NCI-H1092 (cell line): Measurements from ENCODE around the gene SMS.
"Not testable (repeated sequence)": the region's sequence is repeated elsewhere in the genome, so short reads cannot be mapped to it uniquely, and the experiment has no call there.

Experiments
- DNase-seq: peaks from one replicate; lab custom pipeline; 2025; lab: John Stamatoyannopoulos, UW

SMS gene

DNA sequence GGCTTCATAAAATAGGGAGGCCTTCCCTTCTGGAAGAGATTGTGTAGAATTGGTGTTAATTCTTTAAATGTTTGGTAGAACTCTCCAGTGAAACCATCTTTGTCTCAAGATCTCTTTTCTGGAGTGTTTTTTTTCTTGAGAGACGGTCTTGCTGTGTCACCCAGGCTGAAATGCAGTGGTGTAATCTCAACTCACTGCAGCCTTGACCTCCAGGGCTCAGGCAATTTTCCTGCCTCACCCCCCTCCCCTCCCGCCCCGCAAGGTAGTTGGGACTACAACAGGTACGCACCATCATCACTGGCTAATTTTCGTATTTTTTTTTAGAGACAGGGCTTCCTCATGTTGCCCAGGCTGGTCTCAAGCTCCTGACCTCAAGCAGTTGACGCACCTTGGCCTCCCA is 12.1 kb downstream of the SMS start:
- DNase-seq, result no peak

DNA sequence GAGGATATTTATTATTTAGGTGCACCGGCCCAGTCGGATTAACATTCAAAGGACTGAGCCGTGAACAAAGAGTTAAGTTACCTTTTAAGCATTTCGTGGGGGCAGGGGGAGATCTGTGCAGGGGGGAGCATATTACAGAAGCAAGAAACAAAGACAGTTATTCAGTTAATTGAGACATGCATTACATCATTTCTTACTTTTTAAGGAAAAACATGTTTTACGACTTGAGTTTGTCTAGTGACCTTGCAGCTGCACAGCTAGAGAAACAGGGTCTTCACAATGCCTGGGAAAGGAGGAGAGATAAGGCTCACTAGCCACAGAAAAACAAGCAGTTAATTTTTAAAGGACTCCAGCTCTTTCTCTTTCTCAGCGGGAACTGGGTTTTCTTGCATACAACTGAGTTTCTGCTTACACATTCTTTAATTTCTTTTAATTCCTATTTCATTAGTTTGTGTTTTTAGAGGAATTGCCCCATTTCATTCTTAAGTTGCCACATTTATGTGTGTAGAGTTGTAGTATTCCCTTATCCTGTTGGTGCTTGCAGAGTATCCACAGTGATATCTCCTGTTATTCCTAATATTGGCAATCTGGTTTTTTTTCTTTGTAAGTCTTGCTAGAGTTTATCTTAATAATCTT is 12.8 kb downstream of the SMS start:
- not testable (repeated sequence) for DNase-seq

DNA sequence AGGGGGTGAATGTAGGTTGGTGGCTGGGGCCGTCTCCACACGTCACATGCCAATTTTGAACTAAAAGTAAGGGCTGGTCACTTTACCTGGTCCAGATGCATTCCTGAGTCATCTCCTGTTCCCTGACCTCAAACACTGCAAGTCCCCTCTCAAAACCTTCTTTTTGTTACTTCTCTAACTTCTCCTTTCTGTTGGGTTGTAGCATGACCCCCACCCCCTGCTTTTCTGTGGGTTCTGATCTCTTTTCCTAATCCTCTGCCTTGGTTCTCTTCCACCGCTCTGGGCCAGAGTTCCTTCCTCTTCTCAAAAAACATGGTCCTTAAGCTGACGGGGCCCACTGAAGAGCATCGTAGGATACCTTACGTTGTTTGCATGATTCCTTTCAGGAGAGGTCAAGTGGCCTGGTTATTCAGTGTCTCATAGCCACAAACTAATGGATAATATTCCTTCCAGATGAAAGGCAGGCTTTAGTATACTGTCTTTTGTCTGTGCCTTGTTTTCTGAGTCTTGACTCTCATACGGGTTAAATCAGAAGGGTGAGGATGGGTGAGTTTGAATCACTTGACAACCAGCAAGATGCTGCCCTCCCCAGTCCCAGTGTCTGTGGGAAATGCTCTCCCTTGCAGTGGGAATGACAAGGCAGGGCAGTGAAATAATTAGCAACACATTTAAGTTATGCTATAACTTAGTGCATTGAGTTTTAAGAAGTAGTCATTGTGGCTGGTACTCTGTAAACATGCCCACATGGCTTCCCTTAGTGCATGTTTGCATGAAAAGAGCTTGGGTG is 15.1 kb downstream of the SMS start:
- DNase-seq, result no peak

DNA sequence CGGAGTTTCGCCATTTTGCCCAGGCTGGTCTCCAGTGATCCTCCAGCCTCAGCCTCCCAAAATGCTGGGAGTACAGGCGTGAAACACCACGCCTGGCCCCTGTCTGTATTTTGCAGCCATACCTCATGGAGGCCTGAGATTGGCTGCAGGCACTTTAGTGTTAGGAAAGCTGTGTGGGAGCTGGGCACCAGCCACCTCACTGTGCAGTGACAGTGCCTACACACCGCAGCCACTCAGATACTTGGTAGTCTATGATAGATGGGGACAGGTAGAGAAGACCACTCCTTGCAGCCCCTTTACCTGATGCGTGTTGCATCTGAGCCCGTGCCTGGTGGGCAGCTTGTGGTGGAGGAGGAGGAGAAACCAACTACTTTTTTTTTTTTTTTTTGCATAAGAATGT is 16.3 kb downstream of the SMS start:
- no peak for DNase-seq

DNA sequence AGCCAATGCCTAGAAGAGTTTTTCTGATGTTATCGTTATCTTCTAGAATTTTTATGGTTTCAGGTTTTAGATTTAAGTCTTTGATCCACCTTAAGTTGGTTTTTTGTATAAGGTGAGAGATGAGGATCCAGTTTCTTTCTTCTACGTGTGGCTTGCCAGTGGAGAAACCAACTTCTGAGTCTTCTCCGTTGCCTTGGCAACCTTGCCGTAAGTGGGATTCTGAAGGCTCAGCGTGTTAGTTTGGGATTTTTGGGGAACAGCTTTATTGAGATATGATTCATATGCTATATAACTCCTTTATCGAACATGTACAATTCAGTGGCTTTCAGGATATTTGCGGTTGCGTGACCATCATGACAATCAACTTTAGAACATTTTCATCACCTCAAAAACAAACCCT is 17.7 kb downstream of the SMS start:
- no peak for DNase-seq

DNA sequence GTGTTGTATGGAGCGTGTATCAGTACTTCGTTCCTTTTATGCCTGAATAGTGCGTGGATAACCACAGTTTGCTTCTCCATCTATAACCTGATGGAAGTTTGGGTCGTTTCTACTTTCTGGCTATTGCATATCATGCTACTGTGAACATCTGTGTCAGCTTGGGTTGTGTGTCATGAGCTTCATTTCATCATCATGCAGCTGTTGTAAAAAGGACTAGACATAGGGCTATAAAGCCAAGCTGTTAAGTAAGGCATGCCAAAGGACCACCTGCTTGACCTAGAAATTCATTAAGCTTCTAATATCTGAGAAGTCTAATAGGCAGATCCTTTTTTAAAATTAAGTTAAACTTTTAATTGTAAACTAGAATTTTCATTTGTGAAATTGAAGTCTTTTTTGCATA is 18.4 kb downstream of the SMS start:
- DNase-seq, result no peak

DNA sequence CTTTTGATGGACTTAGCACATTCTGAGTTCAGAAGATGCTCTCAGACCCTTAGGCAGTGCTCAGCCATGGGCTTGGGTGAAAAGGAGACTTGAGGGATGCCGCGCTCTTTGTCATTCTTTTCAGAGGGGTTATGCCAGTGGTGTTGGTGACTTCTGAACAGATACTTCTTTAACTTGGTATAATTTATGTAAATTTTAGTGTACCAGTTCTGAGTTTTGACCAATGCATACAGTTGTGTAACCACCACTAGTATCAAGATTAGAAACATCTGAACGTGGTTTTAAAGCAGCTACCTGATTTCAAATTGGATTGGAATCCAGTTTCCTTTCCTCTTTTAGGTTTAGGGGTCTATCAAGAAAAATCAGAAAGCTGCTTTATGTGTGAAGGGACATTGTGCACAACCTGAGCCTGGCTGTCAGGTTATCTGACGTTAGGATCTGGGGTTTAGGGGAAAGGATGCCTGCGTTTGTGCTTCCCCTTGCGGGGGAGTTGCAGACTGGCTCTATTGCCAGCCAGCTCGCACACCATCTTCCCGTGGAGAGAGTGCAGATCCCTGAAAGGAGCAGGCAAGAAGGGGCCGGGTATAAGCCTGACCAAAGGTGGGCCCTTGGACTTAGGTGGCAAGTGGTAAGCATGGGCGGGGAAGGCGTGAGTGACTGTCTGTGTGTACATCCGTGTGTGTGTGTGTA is 19.0 kb downstream of the SMS start:
- DNase-seq, result no peak

DNA sequence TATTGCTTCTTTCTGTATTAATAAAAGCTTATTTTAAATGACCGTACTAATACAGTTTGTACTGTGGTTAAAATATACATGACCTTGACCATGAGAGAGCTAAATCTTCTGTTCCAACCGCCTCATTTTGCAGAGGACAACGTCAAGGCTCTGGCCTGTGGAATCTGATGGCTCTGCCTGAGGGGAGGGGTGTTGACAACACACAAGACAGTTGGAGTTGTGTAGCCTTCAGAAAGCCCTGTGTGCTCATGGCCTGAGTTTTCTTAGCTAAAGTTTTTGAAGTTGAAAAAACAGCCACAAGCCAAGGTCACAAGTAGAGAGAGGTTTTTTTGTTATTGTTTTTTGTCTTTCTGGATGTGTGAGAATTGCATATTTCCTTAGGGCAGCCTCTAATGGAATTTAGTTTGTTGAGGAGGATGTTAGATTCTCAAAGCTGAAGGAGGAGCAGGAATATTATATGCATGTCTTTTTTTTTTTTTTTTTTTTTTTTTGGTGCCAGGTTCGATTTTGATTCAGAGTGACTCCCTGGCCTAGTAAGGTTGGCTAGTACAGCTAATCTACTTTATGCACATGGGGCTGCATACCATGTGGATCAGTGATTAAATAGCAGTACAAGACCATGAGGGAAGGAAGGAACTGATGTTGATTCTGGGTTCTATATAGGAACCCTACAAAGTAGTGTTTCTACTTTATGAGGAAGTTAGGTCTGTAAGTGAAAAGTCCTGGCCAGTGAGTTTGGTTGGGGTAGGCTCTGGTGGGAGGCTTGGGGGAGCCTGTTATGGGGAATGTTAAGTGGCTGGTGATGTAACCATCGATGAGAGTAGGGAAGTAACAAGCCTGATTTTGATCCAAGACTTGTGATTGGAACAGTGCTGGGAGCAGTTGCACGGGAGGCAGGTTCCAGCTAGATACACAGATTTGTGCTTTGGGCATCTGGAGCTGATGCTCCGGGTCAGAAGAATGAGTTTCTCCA is 20.3 kb downstream of the SMS start:
- DNase-seq, result no peak

DNA sequence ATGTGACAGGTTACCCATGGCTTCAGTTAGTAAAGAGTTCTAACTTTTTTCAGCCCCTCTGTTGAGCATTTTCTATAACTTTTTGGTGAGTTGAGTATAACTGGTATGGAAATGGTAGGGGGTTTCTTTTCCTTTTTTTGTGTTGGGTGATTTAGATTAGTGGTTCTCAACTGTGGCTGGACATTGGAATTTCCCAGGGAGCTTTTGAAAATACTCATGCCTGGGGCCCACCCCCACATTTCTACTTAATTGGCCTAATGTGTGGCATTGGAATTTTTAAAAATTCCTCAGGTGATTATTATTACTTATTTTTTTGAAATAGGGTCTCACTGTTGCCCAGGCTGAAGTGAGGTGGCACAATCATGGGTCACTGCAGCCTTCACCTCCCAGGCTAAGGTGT is 21.9 kb downstream of the SMS start:
- no peak for DNase-seq

DNA sequence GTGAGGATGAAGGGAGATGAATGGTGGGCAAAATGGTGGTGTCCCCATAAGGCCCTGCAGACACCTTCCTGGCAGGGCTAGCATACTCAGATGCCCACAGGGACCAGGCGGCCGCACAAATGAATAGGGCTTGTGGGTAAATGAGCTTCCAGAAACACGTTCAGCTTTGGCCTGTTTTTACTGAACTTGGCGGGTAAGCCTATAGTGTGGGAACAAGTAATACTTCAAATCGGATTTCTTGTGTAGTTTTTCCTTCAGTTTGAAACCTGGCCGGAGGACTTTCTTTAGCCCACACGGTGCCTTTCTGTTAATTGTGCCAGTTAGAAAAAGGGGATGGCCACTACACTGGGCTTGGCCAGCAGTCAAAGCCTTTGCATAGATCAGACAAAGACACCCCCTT is 22.8 kb downstream of the SMS start:
- DNase-seq, result no peak

DNA sequence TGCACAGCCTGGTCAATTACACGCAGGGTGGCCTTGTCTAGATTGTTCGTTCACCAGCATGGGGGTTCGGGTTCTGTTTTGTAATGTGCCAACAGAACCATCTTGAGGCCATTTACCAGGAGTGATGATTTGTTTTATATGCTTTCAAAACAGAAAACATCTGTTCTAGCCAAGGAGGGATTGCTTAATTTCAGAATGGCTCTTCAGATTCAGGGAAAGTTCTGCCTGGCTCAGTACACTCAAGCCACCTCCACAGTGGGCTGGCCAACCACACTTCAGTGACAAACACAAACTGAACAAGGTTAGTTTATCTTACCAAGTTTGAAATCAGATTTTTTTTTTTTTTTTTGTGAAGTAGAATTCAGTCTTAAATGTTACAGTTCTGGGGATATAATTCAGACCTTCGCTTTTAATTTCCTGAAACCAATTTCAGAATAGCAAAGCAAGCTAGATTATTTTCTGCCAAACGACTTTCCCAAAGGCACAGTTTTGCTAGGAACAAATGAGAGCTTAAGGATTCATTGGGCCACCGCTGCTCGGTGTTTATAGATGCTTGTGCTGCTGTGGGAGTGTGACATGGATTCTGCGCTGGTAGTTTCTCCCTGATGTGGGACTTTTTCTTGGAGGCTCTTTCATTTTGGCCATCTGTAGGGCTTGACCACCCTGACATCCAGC is 23.4 kb downstream of the SMS start:
- DNase-seq, result no peak

DNA sequence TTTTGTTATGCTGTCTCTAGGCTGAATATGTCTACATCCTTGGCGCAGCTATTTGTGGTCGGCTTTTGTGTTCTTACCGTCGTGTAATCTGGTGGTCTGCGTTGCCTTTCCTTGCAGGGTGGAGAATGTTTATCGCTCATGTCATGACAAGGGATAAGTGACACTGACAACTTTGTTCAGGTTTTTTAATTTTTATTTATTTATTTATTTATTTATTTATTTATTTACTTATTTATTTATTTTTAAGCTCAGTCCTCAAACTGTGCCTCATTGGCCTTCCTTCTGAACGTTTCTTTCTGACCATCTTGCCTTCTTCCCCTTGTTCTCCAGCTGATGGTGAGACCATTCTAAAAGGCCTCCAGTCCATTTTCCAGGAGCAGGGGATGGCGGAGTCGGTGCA is 26.4 kb downstream of the SMS start:
- no peak for DNase-seq

DNA sequence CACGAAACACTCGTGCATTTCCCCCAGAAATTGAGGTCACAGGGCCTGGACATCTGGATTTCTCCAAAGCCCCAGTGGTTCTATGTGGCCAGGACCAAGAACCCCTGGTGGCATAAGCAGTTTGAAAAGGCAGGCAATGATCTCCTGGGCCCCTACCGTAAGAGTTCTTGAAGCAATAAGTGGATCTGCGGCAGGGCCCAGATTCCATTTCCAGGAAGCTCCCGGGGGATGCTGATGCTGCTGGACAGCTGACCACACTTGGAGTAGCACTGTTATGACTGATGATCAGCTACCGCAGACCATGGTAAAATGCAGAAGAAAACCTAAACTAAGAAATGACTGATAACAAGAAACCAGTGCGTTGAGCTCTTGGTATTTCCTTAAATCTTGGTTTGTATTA is 27.8 kb downstream of the SMS start:
- no peak for DNase-seq

DNA sequence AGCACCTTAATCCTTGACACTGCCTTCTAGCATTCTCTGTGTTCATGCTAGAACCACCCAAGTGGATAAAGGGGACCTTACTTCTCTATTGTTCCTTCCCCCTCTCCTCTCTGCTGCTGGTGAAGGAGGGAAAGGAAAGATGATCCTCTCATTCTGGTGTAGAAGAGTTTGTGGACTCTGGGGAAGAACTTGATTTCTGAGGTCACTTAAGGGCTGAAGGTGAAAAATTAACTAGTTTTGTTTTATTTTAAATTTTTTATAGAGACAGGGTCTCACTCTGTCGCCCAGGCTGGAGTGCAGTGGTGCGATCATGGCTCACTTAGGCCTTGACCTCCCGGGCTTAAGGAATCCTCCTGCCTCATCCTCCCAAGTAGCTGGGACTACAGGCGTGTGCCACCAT is 29.8 kb downstream of the SMS start:
- DNase-seq, result no peak

DNA sequence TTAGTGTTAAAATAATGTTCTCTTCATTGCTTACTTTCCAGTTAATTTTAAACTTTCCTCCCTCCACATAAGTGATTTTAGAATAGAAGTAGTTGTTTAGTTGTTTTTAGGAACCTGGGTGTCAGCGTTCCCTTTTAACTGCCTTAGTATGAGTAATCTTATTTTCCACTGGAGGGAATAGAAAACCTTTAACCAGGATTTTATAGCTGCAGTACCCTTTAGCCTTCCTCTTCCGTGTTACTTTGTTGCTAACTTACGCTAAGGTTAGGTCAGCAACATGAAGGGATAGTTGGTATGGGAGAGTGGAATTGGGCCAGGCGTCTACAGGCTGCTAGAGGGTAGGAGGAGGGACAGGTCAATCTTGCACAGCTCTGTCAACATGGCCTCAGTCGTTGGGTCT is 31.5 kb downstream of the SMS start:
- DNase-seq, result no peak

DNA sequence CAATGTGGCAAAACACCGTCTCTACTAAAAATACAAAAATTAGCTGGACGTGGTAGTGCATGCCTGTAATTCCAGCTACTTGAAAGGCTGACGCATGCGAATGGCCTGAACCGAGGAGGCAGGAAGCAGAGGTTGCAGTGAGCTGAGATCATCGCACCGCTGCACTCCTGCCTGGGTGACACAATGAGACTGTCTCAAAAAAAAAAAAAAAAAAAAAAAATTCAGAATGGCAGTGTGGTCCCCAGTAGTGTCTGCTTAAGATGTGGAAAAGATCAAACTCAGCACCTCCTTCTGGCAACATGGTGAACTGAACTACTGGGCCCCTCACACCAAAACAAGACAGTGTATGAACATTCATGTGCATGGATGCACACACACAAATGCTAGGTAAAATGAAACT is 32.2 kb downstream of the SMS start:
- DNase-seq, result no peak

DNA sequence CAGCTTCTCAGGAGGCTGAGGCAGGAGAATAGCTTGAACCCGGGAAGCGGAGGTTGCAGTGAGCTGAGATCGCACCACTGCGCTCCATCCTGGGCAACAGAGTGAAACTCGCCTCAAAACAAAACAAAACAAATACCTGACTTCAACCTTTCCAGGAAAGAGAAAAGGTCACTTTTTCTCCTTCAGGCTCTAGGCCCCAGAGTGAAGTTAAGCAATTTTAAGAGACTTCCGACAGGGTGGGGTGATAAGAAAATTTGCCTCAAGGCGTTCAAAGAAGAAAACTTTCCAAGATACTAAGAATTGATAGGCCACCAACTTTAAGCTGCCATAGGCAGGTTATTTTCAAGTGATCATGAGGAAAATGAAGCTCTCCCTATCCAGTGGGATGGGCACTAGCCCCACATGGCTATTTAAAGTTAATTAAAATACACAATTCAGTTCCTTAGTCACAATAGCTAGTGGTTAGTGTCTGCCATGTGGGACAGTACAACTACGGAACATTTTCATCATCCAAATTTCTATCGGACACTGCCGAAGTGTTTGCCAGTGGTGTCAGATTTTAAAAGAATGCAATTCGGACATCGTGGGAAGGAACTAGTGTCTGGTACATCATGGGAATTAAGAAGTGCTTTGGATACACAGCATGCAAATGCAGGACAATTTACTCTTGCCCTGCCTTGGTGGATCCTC is 33.0 kb downstream of the SMS start:
- no peak for DNase-seq

DNA sequence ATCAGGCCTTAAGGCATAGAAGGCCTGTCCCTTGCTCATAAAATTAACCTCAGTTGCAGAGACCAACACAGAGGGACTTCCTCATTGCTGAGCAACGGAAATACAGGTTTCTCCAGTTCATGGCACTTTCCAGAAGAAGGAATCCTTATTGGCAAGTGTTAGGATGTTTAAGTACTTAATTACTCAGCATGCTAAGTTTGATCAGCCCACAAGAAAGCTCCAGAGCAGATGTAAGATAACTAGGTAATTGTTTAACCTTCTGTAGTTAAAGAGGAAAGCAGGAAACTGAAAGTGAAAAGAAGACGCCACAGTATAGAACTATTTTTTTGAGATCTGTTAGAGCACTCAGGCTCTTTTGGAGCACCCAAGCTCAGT is 33.5 kb downstream of the SMS start:
- DNase-seq, result no peak

DNA sequence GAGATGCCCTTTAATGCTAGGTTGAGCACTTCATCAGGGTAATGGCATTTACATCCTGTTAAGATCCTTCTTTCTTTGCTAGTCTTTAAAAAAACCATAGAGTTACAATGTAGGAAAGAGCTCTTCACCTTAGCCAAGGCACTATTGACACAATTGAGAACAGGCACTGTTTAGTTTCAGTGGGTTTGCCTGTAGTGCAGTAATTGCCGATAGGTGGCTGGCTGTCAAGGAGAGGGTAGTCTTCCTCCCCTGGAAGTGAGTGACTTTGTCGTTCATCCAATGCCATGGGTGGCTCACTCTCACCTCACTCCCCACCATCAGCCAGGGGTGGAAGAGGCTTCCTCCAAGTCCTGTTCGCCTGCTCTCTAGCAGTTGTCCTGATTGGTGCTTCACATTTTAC is 34.7 kb downstream of the SMS start:
- DNase-seq, result no peak

DNA sequence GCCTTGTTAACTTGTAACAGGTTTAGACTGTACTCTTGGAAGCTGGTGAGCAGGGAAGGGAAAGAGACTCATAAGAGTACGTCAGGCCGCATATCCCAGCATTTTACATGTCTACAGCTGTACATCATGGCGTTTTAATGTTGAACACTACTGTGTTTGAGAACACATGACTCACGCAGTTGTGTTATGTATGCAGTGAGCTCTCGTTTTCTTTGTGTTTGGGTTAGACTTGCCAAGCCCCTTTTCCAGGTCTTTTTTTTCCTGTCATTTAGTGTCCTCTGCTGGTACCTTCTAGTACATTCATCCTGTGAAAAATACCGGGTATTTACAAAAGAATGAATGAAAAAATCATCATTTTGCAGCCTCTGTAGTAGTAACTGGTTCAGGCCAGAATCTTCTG is 35.3 kb downstream of the SMS start:
- DNase-seq, result no peak

DNA sequence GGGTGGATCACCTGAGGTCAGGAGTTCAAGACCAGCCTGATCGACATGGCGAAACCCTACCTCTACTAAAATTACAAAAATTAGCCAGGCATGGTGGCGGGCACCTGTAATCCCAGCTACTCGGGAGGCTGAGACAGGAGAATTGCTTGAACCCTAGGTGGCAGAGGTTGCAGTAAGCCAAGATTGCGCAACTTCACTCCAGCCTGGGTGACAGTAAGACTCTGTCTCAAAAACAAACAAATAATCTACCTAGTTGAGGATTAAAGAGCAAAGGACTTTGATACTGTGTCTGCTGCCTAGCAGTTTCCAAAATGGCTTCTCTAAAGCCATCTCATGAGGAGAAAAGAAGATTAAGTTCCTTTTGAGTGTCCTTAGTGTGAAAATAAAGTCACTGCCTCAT is 37.8 kb downstream of the SMS start:
- no peak for DNase-seq
